ENCODE data around the gene PAH. TPM values are rescaled to one million over a fixed set of nuclear protein-coding genes. Genes with fewer than 3 reads are reported as not detected.
"Not testable (repeated sequence)": the region's sequence is repeated elsewhere in the genome, so short reads cannot be mapped to it uniquely, and the experiment has no call there.

Gene PAH
- polyA plus RNA-seq, 6 donors from 2014 or later: not detected

DNA sequence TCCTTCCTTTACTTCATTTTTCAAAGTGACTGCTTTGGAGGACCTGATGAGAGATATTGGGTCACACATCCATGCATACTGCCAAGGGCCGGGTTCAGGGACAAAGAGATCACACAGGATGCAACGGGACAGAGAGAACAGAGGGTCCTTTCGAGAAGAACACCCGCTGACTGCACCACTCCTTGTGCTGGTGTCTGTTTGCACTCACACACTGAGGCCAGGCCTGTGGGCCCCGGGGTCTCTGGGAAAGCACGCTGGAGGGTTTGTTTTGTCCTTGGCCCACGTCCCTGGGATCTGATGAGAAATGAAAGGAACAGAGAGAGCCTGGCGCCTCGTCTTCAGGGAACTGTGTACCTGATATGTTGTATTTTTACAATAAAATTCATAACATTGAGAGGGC lies 42.2 kb downstream of the PAH start:
- H3K27me3 Mint-ChIP-seq: peaks cover 0 to 10% (median 9%) of the 10 kb centered on the region in 3 donors
- H3K4me3 Mint-ChIP-seq: no peak overlapping the region
- H3K9me3 Mint-ChIP-seq: no peaks in the 10 kb centered on the region
- no peaks in the 10 kb centered on the region for H3K36me3 Mint-ChIP-seq
- ATAC-seq (ENCODE audit: low read depth in 2 of 2) (no peak), DNase-seq (no peak)
- H3K4me1 Mint-ChIP-seq: peaks cover 0 to 4% (median 0%) of the 10 kb centered on the region in 3 donors
- H3K27ac Mint-ChIP-seq: no peak overlapping the region

DNA sequence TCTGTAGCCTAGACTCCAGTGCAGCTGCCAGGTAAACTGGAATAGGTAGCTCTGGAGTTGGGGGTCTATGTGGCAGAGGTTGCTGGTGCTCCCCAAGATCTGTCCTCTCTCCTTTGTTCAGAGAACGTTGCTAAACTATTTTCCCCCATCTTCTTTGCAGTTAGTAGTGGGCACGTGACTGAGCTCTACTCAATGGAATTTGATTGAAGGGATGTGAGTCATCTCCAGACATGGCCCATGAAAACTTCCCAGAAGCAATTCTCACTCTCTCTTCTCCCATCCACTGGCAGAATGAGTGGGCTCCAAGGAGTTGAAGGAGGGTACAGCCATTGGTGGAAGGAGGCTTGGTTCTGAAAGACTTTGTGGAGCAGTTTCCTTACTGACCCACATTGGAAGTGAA lies 44.0 kb downstream of the PAH start:
- Mint-ChIP-seq H3K9me3 (no peaks in the 10 kb centered on the region), H3K4me1 (no peaks in the 10 kb centered on the region), H3K27me3 (peaks cover 0 to 4% (median under 1%) of the 10 kb centered on the region in 3 donors), H3K27ac (no peak overlapping the region), H3K4me3 (peak overlapping the region in 1 of 8 donors; percentile 48), H3K36me3 (no peaks in the 10 kb centered on the region)
- DNase-seq (no peak), ATAC-seq (ENCODE audit: low read depth in 2 of 2) (no peak)

DNA sequence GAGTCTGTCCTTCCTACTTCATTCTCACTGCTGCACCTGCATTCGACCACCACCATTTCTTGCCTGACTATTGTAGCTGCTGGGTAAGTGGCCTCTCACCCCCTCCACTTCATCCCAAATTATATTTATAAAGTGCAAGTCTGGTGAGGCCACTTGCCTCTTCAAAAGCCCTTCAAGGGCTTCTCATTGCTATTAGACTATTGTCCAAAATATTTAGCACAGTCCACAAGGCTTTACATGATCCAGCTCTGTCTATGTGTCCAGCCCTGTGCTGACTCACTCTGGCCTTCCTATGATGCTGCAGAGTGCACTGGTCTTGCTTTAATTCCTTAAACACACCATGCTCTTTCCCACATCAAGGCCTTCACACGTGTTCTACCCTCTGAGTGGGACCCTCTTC lies 46.0 kb downstream of the PAH start:
- ATAC-seq (ENCODE audit: low read depth in 2 of 2) (no peak), DNase-seq (no peak)
- no peaks in the 10 kb centered on the region for H3K4me1 Mint-ChIP-seq
- H3K9me3 Mint-ChIP-seq: no peaks in the 10 kb centered on the region
- H3K27ac Mint-ChIP-seq: no peak overlapping the region
- no peak overlapping the region for H3K4me3 Mint-ChIP-seq
- H3K36me3 Mint-ChIP-seq: no peaks in the 10 kb centered on the region
- peaks cover 0 to 5% (median 0%) of the 10 kb centered on the region in 3 donors for H3K27me3 Mint-ChIP-seq

DNA sequence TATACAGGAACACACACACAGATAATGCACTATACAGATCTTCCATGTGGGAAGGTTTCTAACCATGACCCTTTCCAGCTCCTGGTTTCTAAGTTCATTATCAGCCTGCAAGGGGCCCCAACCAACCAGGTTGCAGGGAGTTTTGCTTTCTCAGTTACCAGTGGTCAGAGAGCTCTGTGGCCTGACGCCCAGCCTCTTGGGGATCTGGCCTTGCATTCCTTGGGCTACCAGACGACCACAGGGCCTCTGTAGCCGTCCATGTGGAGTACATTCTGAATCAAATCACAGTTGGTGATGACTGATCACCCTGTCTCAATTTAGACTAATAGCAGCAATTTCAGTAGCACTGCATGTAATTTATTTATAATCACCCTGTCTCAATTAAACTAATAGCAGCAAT lies 47.5 kb downstream of the PAH start:
- Mint-ChIP-seq H3K4me3 (no peak overlapping the region), H3K36me3 (no peaks in the 10 kb centered on the region), H3K9me3 (no peaks in the 10 kb centered on the region), H3K4me1 (no peaks in the 10 kb centered on the region), H3K27me3 (peaks cover 0 to 5% (median 0%) of the 10 kb centered on the region in 3 donors), H3K27ac (no peak overlapping the region)
- DNase-seq (no peak), ATAC-seq (ENCODE audit: low read depth in 2 of 2) (no peak)

DNA sequence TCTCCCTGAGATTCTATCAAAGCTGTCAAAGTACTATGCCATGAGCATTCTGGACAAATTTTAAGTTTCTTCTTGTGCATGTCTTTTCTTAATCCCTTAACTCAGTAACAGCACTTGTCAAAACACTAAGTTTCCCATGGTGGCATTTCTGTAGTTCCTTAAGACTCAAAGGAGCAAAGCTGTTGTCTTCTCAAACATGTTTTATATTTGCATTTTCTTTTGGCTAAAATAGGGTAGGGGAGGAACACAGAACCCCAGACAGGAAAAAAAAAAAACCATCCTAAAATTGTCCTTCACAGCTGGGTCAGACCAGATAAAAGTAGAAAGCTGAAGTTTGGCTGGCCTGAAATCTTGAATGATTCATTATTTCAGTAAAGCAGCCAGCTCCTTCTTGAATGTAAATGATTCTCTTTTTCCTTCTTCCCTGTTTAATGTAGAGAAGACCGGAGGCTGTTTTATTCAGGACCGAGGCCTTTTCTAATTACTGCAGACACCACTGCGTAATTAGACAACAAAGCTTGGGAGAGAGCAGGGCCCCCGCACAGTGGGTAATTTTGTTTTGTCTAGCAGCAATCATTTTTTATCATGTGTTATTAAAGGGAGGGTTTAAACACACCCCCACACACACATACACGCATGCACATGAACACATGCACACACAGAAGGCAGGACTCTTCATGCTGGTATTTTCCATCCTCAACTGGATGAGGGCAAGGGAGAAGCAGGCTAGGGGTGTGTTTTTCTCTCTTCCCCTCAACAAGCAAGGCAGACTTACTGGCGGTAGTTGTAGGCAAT lies 51.0 kb downstream of the PAH start:
- DNase-seq (no peak), ATAC-seq (ENCODE audit: low read depth in 2 of 2) (no peak)
- Mint-ChIP-seq H3K4me1 (no peaks in the 10 kb centered on the region), H3K27ac (no peak overlapping the region), H3K4me3 (no peak overlapping the region), H3K9me3 (peaks cover 0 to 8% (median 5%) of the 10 kb centered on the region in 7 donors), H3K27me3 (peaks cover 0 to 9% (median 0%) of the 10 kb centered on the region in 3 donors), H3K36me3 (no peaks in the 10 kb centered on the region)

DNA sequence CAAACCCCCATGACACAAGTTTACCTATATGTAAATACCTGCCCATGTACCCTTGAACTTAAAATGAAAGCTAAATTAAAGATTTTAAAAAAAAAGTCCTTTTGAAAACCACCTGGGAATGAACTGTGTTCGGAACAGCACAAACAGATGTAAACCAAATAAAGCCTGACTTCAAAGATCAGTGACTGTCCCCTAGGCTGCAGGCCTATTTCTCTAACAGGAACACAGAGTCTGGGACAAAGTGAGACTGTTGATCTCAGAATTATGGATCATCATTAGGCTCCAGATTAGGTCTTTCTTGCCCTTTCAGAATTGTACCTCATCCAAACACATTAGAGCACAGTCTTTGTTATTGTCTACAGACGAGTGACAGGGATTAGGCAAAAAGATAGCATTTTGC lies 54.6 kb downstream of the PAH start:
- peaks cover 0 to 21% (median 8%) of the 10 kb centered on the region in 7 donors for H3K9me3 Mint-ChIP-seq
- peaks cover 0 to 24% (median 13%) of the 10 kb centered on the region in 3 donors for H3K27me3 Mint-ChIP-seq

DNA sequence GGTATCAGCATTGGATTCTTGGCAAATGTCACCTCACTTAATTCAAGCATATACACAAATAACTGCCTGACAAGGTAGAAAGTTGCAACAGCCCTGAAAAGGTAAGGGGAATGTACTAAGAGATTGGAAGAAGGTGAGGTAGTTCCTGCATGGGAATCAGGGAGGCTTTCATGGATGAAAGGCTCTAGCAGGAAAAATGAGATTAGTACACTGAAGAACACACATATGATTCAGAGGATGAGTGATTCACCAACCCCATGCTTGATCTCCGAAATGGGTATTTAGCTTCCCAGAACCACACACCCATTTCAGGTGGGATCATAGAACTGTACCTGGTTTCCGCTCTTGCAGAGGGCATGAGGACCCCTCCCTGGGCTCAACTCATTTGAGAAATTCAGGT lies 65.8 kb downstream of the PAH start:
- no peak for DNase-seq
- ATAC-seq (ENCODE audit: low read depth in 2 of 2): no peak
- no peak overlapping the region for H3K27ac Mint-ChIP-seq
- no peak overlapping the region for H3K4me3 Mint-ChIP-seq
- peaks cover 14 to 55% (median 20%) of the 10 kb centered on the region in 3 donors for H3K27me3 Mint-ChIP-seq
- H3K4me1 Mint-ChIP-seq: no peaks in the 10 kb centered on the region
- no peaks in the 10 kb centered on the region for H3K36me3 Mint-ChIP-seq
- H3K9me3 Mint-ChIP-seq: peaks cover 0 to 6% (median 0%) of the 10 kb centered on the region in 7 donors

More for the DNA sequence above, 54.6 kb downstream of the PAH start:
- H3K36me3 Mint-ChIP-seq: no peaks in the 10 kb centered on the region
- no peak overlapping the region for H3K27ac Mint-ChIP-seq
- DNase-seq: no peak
- H3K4me1 Mint-ChIP-seq: no peaks in the 10 kb centered on the region
- no peak for ATAC-seq (ENCODE audit: low read depth in 2 of 2)
- no peak overlapping the region for H3K4me3 Mint-ChIP-seq

DNA sequence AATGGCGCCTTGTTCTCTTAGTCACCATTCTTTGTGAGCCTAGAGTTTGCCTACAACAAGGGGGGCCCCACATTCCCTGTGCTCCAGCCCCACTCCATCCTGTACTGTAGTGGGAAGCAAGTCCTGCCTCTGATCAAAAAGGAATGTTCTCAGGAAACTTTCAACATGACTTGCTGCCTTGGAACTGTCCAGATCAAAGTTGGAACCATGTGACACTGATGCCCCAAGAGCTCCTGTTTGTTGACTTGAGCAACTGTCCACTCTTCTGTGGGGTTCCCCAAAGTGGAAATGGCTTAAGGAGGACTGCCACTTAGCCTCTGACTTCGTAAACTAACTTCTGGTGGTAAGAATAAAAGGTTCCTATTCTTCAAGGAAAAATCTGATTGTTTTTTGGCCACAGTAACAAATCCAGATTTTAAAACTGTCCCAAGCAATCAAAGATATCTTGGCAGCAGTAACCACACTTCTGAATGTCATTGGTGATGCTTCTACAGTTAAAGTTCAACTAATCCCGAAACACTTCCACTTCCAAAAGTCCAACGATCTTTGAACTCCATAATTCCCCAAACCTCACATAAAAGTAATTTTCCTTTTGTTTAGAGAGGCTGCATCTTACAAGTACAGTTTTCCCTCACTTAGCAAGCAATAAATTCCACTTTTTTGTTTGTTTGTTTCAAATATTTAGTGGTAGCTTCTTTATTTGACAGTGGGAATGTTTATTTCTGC lies 67.2 kb downstream of the PAH start:
- DNase-seq (no peak), ATAC-seq (ENCODE audit: low read depth in 2 of 2) (no peak)
- no peaks in the 10 kb centered on the region for H3K36me3 Mint-ChIP-seq
- peaks cover 14 to 54% (median 20%) of the 10 kb centered on the region in 3 donors for H3K27me3 Mint-ChIP-seq
- H3K4me1 Mint-ChIP-seq: no peaks in the 10 kb centered on the region
- H3K27ac Mint-ChIP-seq: no peak overlapping the region
- H3K4me3 Mint-ChIP-seq: no peak overlapping the region
- peaks cover 0 to 6% (median 0%) of the 10 kb centered on the region in 7 donors for H3K9me3 Mint-ChIP-seq

DNA sequence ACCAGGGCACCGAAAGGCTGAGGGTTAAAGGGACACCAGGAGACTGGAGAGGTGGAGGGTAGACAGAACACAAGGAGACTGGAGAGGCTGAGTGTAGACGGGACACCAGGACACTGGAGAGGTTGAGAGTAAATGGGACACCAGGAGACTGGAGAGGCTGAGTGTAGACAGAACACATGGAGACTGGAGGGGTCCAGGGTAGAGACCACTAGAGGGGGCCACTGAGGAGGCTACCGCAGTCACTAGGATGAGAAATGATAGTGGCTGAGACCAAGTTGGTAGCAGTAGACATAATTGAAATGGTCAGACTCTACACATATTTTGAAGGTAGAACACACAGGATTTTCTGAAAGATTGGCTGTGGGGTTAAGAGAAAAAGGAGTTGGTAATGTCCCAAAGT lies 68.2 kb downstream of the PAH start:
- Mint-ChIP-seq H3K4me3 (peak overlapping the region in 1 of 8 donors; percentile 8), H3K36me3 (no peaks in the 10 kb centered on the region), H3K9me3 (peaks cover 0 to 6% (median 0%) of the 10 kb centered on the region in 7 donors), H3K27me3 (peaks cover 14 to 49% (median 15%) of the 10 kb centered on the region in 3 donors), H3K27ac (no peak overlapping the region), H3K4me1 (no peaks in the 10 kb centered on the region)
- DNase-seq: no peak
- ATAC-seq (ENCODE audit: low read depth in 2 of 2): no peak

DNA sequence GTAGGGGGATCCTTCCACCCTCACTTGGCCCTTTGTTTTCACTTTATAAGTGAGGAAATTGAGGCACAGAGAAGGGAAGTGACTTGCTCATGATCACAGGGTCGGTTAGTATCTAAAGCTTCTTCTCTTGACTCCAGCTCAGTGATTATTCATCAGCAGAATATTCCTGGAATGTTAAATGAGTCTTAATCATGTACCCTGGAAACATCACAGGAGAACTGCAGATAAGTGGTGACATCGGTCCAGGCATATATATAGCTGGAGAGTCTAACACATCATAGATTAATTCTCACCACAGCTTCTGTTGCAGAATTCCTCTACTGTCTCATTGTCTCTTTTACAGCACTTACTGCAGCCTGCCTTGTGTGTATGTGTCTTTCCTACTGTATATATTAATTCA lies 69.9 kb downstream of the PAH start:
- ATAC-seq (ENCODE audit: low read depth in 2 of 2): no peak
- peaks cover 0 to 6% (median 0%) of the 10 kb centered on the region in 7 donors for H3K9me3 Mint-ChIP-seq
- H3K36me3 Mint-ChIP-seq: no peaks in the 10 kb centered on the region
- H3K27me3 Mint-ChIP-seq: peaks cover 14 to 50% (median 20%) of the 10 kb centered on the region in 3 donors
- H3K4me1 Mint-ChIP-seq: no peaks in the 10 kb centered on the region
- no peak overlapping the region for H3K4me3 Mint-ChIP-seq
- no peak overlapping the region for H3K27ac Mint-ChIP-seq
- DNase-seq: no peak

DNA sequence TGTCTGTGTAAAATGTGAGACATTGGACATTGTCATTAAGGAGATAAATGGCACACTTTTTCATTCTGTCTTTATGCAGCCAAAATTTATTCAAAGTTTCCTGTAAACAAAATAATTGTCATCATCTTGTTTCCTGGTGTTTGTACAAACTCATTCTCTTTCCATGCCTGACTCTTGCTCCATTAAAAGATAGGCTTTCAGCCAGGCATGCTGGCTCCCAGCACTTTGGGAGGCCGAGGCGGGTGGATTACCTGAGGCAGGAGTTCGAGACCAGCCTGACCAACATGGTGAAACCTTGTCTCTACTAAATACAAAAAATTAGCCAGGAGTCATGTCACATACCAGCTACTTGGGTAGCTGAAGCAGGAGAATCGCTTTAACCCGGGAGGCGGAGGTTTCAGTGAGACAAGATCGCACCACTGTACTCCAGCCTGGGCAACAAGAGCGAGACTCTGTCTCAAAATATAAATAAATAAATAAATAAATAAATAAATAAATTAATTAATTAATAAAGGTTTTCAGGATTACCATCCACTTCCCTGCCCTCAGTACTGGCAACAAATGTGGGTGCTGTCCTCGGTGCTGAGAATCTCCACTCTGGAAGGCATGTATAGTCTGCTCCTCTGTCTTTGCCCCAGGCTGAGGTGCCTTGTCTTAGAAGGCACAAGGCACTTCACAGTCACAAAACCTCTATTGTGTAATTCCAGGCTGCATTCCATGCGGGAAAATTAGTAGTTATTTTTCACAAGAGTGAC lies 83.2 kb downstream of the PAH start:
- no peak overlapping the region for H3K27ac Mint-ChIP-seq
- H3K9me3 Mint-ChIP-seq: peaks cover 0 to 4% (median 0%) of the 10 kb centered on the region in 7 donors
- ATAC-seq (ENCODE audit: low read depth in 2 of 2) (no peak), DNase-seq (no peak)
- H3K36me3 Mint-ChIP-seq: no peaks in the 10 kb centered on the region
- H3K27me3 Mint-ChIP-seq: peaks cover 0 to 11% (median 7%) of the 10 kb centered on the region in 3 donors
- no peak overlapping the region for H3K4me3 Mint-ChIP-seq
- H3K4me1 Mint-ChIP-seq: no peaks in the 10 kb centered on the region

DNA sequence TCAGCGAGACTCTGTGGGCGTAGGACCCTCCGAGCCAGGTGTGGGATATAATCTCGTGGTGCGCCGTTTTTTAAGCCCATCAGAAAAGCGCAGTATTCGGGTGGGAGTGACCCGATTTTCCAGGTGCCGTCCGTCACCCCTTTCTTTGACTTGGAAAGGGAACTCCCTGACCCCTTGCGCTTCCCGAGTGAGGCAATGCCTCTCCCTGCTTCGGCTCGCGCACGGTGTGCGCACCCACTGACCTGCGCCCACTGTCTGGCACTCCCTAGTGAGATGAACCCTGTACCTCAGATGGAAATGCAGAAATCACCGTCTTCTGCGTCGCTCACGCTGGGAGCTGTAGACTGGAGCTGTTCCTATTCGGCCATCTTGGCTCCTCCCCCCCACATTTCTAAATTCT lies 84.2 kb downstream of the PAH start:
- H3K9me3 Mint-ChIP-seq; H3K4me3 Mint-ChIP-seq; H3K4me1 Mint-ChIP-seq; H3K36me3 Mint-ChIP-seq; H3K27ac Mint-ChIP-seq; ATAC-seq (ENCODE audit: low read depth in 2 of 2); DNase-seq: not testable (repeated sequence)
- peaks cover 0 to 11% (median 7%) of the 10 kb centered on the region in 3 donors for H3K27me3 Mint-ChIP-seq

DNA sequence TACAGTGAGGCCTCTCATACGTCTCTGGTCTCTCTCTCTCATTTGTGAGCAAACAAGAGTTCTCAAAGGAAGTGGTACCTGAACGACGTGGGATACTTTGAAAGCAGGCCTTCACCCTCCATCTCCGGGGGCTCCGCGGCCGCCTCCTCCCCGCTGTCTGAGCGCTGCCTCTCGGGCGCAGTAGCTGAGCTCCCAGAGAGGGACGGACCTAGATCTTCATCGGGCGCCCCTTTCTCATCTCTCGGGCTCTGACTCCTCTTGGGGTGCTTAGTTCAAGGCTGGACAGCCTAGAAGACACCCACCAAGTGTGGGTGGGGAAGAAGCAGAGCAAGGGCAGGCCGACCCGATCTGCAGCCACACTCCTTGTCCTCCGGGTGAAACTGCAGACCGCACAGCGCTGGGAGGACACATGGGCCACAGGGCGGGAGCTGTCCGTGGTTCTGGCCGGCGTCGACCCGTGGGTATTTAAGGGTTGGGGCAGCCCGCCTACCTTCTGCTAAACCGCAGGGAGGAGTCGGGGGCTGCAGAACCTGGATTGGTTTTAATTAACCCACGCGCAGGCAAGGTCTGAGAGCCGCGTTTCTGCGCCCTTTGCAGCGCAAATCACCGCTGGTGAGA lies 92.7 kb downstream of the PAH start:
- ATAC-seq (ENCODE audit: low read depth in 2 of 2) (no peak), DNase-seq (no peak)
- peaks cover 3 to 19% (median 7%) of the 10 kb centered on the region in 7 donors for H3K9me3 Mint-ChIP-seq
- peak overlapping the region in 1 of 8 donors; percentile 30 for H3K4me3 Mint-ChIP-seq
- H3K27me3 Mint-ChIP-seq: peaks cover 38 to 59% (median 56%) of the 10 kb centered on the region in 3 donors
- no peaks in the 10 kb centered on the region for H3K36me3 Mint-ChIP-seq
- H3K27ac Mint-ChIP-seq: no peak overlapping the region
- H3K4me1 Mint-ChIP-seq: peaks cover 0 to 3% (median 0%) of the 10 kb centered on the region in 3 donors

All from naive B cell (primary cell).